Measurements from ENCODE around the gene HOXC6.

DNA sequence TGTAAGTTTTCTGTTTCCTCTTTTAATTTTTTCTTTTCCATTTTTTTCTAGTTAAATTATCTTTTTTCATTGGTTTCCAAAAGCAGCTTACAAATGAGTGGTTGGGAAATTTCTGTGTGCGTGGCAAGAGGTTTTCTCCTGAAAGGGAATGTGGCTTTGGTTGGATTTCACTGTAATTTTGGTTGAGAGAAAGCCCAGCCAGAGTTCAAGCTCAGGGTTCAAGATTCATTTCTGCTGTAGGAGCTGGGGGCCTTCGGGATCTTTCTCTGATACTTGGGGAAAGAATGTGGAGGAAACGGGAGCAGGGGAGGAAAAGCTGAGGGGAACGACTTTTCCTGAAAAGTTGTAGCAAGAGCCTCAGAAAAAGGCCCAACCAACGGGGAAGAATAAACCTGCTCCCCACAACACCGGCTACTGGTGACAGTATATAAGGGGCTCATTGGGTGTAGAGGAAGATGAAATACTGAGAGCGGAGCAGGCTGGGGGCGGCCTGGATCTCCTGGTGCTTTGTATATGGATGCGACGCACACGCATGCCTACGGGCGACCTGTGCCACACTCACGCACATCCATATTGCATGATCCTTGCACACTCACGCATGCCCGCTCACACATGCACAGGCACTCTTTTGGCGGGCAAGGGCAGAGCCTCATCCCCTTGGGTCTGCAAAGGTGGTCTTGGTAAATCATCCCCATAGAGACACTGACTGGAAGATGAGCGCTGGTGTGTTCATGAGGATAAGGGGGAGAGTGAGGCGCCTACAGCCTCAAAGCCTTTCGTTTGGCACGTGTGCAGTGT lies 41.4 kb upstream of the HOXC6 start:
- TF ChIP-seq GABPA (IDR thresholded peaks at IDR 0.05; ENCODE audit: low read depth) = no peak
- TF ChIP-seq, protein P1, sequence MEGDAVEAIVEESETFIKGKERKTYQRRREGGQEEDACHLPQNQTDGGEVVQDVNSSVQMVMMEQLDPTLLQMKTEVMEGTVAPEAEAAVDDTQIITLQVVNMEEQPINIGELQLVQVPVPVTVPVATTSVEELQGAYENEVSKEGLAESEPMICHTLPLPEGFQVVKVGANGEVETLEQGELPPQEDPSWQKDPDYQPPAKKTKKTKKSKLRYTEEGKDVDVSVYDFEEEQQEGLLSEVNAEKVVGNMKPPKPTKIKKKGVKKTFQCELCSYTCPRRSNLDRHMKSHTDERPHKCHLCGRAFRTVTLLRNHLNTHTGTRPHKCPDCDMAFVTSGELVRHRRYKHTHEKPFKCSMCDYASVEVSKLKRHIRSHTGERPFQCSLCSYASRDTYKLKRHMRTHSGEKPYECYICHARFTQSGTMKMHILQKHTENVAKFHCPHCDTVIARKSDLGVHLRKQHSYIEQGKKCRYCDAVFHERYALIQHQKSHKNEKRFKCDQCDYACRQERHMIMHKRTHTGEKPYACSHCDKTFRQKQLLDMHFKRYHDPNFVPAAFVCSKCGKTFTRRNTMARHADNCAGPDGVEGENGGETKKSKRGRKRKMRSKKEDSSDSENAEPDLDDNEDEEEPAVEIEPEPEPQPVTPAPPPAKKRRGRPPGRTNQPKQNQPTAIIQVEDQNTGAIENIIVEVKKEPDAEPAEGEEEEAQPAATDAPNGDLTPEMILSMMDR (IDR thresholded peaks at IDR 0.05; ENCODE audit: insufficient read depth, low read length) = no peak
